ENCODE data around the gene PJVK. TPM values are rescaled to one million over a fixed set of nuclear protein-coding genes. Genes with fewer than 3 reads are reported as not detected.

The PJVK gene
- total and polyA plus RNA-seq, 10 of the 15 experiments (the other 5 are each of a cell fraction or from before 2014, with no cell fraction given) = 1.8 to 6.8 (median 3.2) TPM

GRCh38 chr2:178448968-178449661, 2.1 kb upstream of the PJVK start (continued):
- TF ChIP-seq ZBTB40 (IDR thresholded peaks at IDR 0.05; ENCODE audit: borderline replicate concordance) (no peak), MYB (IDR thresholded peaks at IDR 0.05; ENCODE audit: borderline replicate concordance, low read depth, low read length) (no peak), FOXM1 (IDR thresholded peaks at IDR 0.05; ENCODE audit: low read depth, low read length) (peak; percentile 70), CEBPB (IDR thresholded peaks at IDR 0.05; ENCODE audit: borderline replicate concordance in 1 of 2, low read depth in 2 of 2, low read length in 2 of 2) (no peak), SUPT20H (IDR thresholded peaks at IDR 0.05; ENCODE audit: borderline replicate concordance, control insufficient read depth, low read depth, low read length) (no peak), TBL1XR1 (IDR thresholded peaks at IDR 0.05; ENCODE audit: low read depth, low read length) (0 out of 2 replicates have a peak, but pooled peaks have one; percentile 36), SRF (IDR thresholded peaks at IDR 0.05; ENCODE audit: low read depth in 2 of 2, low read length in 2 of 2) (no peak), RUNX3 (IDR thresholded peaks at IDR 0.05; ENCODE audit: low read length) (peak; percentile 31; the same call in 1 of the 2 replicates), ELK1 (IDR thresholded peaks at IDR 0.05; ENCODE audit: low read depth, low read length) (peak; percentile 52), BCLAF1 (IDR thresholded peaks at IDR 0.05) (no peak), MEF2A (IDR thresholded peaks at IDR 0.05; ENCODE audit: insufficient read depth, low read depth, low read length) (0 out of 2 replicates have a peak, but pooled peaks have one; percentile 47), MEF2B (IDR thresholded peaks at IDR 0.05; ENCODE audit: partially characterized antibody, poor library complexity, severe bottlenecking) (peak; percentile 50)
